ENCODE measurements around the gene P3H3.

P3H3 gene

DNA sequence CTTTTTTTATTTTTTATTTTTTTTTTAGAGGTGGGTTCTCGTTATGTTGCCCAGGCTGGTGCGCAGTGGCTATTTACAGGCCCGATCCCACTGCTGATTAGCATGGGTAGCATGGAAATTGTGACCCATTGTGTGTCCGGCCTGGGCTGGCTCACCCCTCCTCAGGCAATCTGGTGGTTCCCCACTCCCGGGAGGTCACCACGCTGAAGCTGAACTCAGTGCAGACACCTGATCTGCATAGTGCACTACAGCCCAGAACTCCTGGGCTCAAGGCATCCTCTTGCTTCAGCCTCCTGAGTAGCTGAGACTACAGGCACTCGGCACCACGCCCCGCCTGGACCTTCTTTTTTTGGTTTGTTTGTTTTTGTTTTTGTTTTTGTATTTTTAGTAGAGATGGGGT is 44.4 kb upstream of the P3H3 start:
- no peak for DNase-seq (ENCODE audit: low read depth)
- TF ChIP-seq, protein P1, sequence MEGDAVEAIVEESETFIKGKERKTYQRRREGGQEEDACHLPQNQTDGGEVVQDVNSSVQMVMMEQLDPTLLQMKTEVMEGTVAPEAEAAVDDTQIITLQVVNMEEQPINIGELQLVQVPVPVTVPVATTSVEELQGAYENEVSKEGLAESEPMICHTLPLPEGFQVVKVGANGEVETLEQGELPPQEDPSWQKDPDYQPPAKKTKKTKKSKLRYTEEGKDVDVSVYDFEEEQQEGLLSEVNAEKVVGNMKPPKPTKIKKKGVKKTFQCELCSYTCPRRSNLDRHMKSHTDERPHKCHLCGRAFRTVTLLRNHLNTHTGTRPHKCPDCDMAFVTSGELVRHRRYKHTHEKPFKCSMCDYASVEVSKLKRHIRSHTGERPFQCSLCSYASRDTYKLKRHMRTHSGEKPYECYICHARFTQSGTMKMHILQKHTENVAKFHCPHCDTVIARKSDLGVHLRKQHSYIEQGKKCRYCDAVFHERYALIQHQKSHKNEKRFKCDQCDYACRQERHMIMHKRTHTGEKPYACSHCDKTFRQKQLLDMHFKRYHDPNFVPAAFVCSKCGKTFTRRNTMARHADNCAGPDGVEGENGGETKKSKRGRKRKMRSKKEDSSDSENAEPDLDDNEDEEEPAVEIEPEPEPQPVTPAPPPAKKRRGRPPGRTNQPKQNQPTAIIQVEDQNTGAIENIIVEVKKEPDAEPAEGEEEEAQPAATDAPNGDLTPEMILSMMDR (IDR thresholded peaks at IDR 0.05; ENCODE audit: insufficient read depth, low read depth, low read length, missing control alignments), result no peak
- no peak overlapping the region for H3K4me3 ChIP-seq (ENCODE audit: low read length)

- TF ChIP-seq, protein P1 (IDR thresholded peaks at IDR 0.05; ENCODE audit: insufficient read depth, low read depth, low read length, missing control alignments), result no peak
- DNase-seq (ENCODE audit: low read depth), result no peak
- H3K4me3 ChIP-seq (ENCODE audit: low read length), result no peak overlapping the region
Observed at GRCh38 chr12:6784296-6784695, 43.9 kb upstream of the P3H3 start.

DNA sequence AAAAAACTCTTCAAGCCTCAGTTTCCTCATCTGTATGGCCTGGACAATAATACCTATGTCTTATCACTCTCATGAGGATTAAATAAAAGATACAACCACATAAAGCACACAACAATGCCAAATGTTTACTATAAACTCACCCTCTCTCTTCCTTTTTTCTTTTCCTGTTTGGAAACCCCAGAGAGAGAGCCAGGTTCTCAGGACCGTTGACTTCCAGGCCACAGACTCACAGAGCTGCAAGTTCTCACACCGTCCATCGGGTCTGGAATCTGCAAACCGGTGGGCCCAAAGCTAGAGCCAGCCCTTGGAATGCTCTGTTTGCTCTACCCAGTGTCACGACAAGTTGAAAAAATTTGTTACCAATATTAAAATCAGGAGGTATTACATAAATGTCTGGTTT is 43.4 kb upstream of the P3H3 start:
- H3K4me3 ChIP-seq (ENCODE audit: low read length), result no peak overlapping the region
- TF ChIP-seq, protein P1 (IDR thresholded peaks at IDR 0.05; ENCODE audit: insufficient read depth, low read depth, low read length, missing control alignments), result no peak
- no peak for DNase-seq (ENCODE audit: low read depth)

DNA sequence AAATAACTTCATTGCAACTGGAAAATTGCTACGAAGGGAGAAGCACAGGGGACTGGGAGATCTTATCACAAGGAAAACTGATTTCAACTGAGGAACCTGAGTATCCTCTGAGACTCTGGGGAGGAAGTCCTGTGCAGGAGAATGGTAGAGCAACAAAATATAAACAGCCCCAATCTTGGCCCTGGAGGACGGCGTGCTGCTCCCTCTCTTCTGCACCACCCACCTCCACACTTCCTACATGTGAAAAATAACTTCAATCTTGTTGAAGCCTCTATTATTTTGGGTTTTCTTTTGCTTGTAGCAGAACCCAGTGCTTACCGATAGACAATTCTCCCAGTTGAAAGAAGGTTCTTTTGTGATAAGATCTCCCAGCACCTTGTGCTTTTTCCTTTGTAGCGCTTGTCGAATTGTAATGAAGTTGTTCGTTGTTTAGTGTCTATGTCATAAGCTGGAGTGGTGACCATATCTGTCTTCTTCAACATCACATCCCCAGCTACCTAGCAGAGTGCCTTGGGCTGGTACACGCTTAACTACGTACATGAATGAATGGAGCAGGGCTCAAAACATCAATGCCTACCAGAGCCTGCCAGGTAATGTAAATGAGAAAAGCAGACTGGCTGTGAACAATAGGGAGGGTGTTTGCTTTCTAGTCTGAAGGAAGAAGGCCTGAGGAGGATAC is 41.7 kb upstream of the P3H3 start:
- TF ChIP-seq, protein P1 (IDR thresholded peaks at IDR 0.05; ENCODE audit: insufficient read depth, low read depth, low read length, missing control alignments), result no peak
- DNase-seq (ENCODE audit: low read depth), result no peak
- no peak overlapping the region for H3K4me3 ChIP-seq (ENCODE audit: low read length)

DNA sequence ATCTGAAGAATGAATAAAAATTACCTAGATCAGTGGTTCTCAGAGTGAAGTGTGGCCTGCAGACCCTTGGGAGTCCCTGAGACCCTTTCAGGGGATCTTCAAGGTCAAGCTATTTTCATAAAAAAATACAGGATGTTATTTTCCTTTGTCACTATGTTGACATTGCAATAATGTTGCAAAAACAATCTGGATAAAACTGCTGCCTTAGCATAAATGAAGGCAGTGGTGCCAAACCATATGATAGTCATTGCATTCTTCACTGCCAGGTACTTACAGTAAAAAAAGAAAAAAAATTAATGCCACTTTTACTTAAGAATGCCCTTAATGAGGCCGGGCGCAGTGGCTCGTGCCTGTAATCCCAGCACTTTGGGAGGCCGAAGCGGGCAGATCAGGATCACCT is 40.9 kb upstream of the P3H3 start:
- TF ChIP-seq, protein P1 (IDR thresholded peaks at IDR 0.05; ENCODE audit: insufficient read depth, low read depth, low read length, missing control alignments), result no peak
- no peak for DNase-seq (ENCODE audit: low read depth)
- H3K4me3 ChIP-seq (ENCODE audit: low read length), result no peak overlapping the region

DNA sequence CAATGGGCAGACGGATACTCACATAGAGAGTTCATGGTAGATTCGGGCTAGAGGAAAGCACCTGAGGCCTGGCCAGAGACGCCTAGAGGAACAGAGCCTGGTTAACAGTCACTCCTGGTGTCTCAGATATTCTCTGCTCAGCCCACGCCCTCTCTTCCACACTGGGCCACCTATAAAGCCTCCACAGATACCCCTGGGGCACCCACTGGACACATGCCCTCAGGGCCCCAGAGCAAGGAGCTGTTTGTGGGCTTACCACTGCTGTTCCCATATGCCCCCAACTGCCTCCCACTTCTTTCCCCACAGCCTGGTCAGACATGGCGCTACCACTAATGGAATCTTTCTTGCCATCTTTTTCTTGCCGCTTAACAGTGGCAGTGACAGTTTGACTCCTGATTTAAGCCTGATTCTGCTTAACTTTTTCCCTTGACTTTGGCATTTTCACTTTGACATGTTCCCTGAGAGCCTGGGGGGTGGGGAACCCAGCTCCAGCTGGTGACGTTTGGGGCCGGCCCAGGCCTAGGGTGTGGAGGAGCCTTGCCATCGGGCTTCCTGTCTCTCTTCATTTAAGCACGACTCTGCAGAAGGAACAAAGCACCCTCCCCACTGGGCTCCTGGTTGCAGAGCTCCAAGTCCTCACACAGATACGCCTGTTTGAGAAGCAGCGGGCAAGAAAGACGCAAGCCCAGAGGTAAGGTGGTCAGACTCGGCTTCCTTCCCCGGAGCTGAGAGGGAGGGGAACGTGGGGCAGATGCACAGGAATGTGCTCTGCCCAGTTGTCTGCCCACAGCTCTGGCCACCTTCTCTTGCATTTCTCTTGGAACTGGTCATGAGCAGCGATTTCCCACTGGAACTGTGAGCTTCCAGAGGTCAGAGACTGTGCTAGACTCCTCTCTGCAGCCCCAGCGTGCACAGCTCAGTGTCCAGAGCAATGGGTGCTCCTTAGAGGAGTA is 39.0 kb upstream of the P3H3 start, which contains the start of gene CD4:
CD4 (plus strand) TSS at position 557 of the 953 bp plus-strand sequence. CDS start 10,611 bp downstream, outside the sequence.
- DNase-seq (ENCODE audit: low read depth), result no peak
- no peak within 1 kb of the TSS for H3K4me3 ChIP-seq (ENCODE audit: low read length)
- TF ChIP-seq, protein P1 (IDR thresholded peaks at IDR 0.05; ENCODE audit: insufficient read depth, low read depth, low read length, missing control alignments), result no peak
